Panc1 (cell line): Measurements from ENCODE around the gene CREG1. TPM values are rescaled to one million over a fixed set of nuclear protein-coding genes. Genes with fewer than 3 reads are reported as not detected.

Experiments
- ATAC-seq: fragments of 200-7000 bp; cut with Tn5 transposase; 2 replicates; pipeline ENCODE4 v1.9.1; 2020; ENCODE audit warnings: mild to moderate bottlenecking, moderate library complexity
- BruUV-seq: library from RNA; stranded (reverse); fragments of 400-500 nt; replicated peaks from 2 replicates; lab custom pipeline; 2021; lab: Mats Ljungman, UMichigan
- CTCF ChIA-PET: fragments of 300-600 bp; sonication (Branson Sonifier 250); formaldehyde crosslinking; loops from one replicate; lab custom pipeline; 2022; ENCODE audit warnings: antibody characterized with exemption; lab: Charles Lee
- POLR2A ChIA-PET: fragments of 300-600 bp; sonication (Branson Sonifier 250); formaldehyde crosslinking; loops from one replicate; lab custom pipeline; 2022; ENCODE audit warnings: antibody characterized with exemption; lab: Charles Lee
- DNase-seq: peaks from one replicate; pipeline ENCODE4 v3.0.0-alpha.2; 2010; ENCODE audit warnings: low read depth, low spot score
- H3K27ac ChIP-seq: 2 replicates; pipeline ENCODE4 v1.5.1; 2011; ENCODE audit warnings: mild to moderate bottlenecking, low read length, inconsistent platforms
- H3K27me3 ChIP-seq: fragments of 200-500 bp; sonication (Bioruptor generic); 2 replicates; pipeline ENCODE4 v1.6.0; 2014; ENCODE audit warnings: low read length, inconsistent platforms; ENCODE audit not compliant: control insufficient read depth, insufficient read depth
- H3K36me3 ChIP-seq: fragments of 200-500 bp; sonication (Bioruptor generic); 2 replicates; pipeline ENCODE4 v1.5.1; 2014; ENCODE audit warnings: inconsistent platforms, mild to moderate bottlenecking, low read length, moderate library complexity; ENCODE audit not compliant: control insufficient read depth, insufficient read depth
- H3K4me1 ChIP-seq: 2 replicates; pipeline ENCODE4 v1.5.1; 2011; ENCODE audit warnings: inconsistent platforms, mild to moderate bottlenecking, low read length, moderate library complexity; ENCODE audit not compliant: control insufficient read depth, insufficient read depth
- H3K4me3 ChIP-seq, 2 experiments: 2 replicates each; pipeline ENCODE4 v1.5.1; 2011 to 2012; ENCODE audit warnings: low read depth in 2 of 2, low read length in 2 of 2, mild to moderate bottlenecking in 2 of 2, inconsistent platforms in 1 of 2, moderate library complexity in 1 of 2
- H3K9me3 ChIP-seq: fragments of 200-500 bp; sonication (Bioruptor generic); 2 replicates; pipeline ENCODE4 v1.5.1; 2014; ENCODE audit warnings: low read depth, mild to moderate bottlenecking, inconsistent platforms, low read length, moderate library complexity; ENCODE audit not compliant: control insufficient read depth, insufficient read depth
- POLR2AphosphoS5 ChIP-seq: IDR thresholded peaks from 2 replicates; pipeline ENCODE4 v1.6.1; 2012; ENCODE audit warnings: mild to moderate bottlenecking, low read depth, low read length, moderate library complexity
- SIN3A ChIP-seq: IDR thresholded peaks from 2 replicates; pipeline ENCODE4 v1.6.1; 2012; ENCODE audit warnings: low read depth, mild to moderate bottlenecking, low read length, moderate library complexity, borderline replicate concordance; ENCODE audit not compliant: insufficient read depth
- TCF7L2 ChIP-seq: IDR thresholded peaks from 2 replicates; pipeline ENCODE4 v1.6.1; 2011; ENCODE audit warnings: mild to moderate bottlenecking, low read depth, low read length, inconsistent platforms
- in situ Hi-C: cut with HindIII; loops from 2 replicates; pipeline ENCODE4 v1.10.0; 2016; ENCODE audit warnings: low sequenced_read_pairs, low pct_unique_long_range_greater_than_20kb
- intact Hi-C: fragments of 100-400 bp; cut with micrococcal nuclease; formaldehyde crosslinking; loops from one replicate; pipeline ENCODE4 v1.10.0; 2022; ENCODE audit not compliant: unreplicated experiment
- total RNA-seq: library from RNA; stranded (reverse); gene quantifications from one replicate; pipeline ENCODE4 v1.2.1, GENCODE V29; 2021; ENCODE audit not compliant: unreplicated experiment
- TF ChIP-seq, protein P1 (sequence below): fragments of 450-650 bp; IDR thresholded peaks from 2 replicates; pipeline ENCODE4 v1.5.1; 2017; ENCODE audit warnings: mild to moderate bottlenecking
- TF ChIP-seq, protein P2 (sequence below), 2 experiments: IDR thresholded peaks; 2 replicates each; pipeline ENCODE4 v1.6.1; 2011 to 2012; ENCODE audit warnings: low read depth in 2 of 2, control low read depth in 1 of 2, low read length in 1 of 2, mild to moderate bottlenecking in 1 of 2, moderate library complexity in 1 of 2; ENCODE audit not compliant: insufficient read depth in 1 of 2

CREG1 gene
- total RNA-seq, 1 experiment from 2014 or later = 25.9 TPM

DNA sequence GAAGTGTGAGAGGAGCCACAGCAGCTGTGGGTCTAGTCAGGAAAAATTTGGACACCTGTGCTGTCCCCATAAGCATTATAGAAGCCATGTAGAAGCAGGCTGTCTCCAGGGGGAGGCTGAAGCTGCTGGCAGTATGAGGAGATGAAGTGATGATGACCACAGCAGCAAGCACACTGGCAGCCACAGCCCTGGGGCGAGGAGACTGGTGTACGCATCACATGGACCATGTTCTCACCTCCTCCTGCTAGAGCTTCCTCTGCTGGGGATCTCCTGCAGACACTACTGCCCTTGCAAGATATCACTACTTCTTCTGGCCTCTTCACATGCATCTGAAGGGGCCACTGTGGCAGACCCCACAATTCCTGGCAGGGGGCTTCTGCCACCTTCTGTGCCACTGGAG is 33.8 kb upstream of the CREG1 start:
- no TSS peak for BruUV-seq
- Histone ChIP-seq H3K27me3 (no peaks in the 10 kb centered on the region), H3K36me3 (no peaks in the 10 kb centered on the region), H3K4me3 (no peak overlapping the region), H3K27ac (no peak overlapping the region), H3K9me3 (no peaks in the 10 kb centered on the region), H3K4me1 (no peaks in the 10 kb centered on the region)
- ATAC-seq = no peak
- in situ Hi-C loops = no loop called here
- ChIA-PET CTCF (no interaction called here), POLR2A (no interaction called here)
- DNase-seq = no peak
- TF ChIP-seq, protein P1, sequence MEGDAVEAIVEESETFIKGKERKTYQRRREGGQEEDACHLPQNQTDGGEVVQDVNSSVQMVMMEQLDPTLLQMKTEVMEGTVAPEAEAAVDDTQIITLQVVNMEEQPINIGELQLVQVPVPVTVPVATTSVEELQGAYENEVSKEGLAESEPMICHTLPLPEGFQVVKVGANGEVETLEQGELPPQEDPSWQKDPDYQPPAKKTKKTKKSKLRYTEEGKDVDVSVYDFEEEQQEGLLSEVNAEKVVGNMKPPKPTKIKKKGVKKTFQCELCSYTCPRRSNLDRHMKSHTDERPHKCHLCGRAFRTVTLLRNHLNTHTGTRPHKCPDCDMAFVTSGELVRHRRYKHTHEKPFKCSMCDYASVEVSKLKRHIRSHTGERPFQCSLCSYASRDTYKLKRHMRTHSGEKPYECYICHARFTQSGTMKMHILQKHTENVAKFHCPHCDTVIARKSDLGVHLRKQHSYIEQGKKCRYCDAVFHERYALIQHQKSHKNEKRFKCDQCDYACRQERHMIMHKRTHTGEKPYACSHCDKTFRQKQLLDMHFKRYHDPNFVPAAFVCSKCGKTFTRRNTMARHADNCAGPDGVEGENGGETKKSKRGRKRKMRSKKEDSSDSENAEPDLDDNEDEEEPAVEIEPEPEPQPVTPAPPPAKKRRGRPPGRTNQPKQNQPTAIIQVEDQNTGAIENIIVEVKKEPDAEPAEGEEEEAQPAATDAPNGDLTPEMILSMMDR = no peak
- TF ChIP-seq TCF7L2 (no peak), POLR2AphosphoS5 (no peak), SIN3A (no peak)
- TF ChIP-seq, protein P2, sequence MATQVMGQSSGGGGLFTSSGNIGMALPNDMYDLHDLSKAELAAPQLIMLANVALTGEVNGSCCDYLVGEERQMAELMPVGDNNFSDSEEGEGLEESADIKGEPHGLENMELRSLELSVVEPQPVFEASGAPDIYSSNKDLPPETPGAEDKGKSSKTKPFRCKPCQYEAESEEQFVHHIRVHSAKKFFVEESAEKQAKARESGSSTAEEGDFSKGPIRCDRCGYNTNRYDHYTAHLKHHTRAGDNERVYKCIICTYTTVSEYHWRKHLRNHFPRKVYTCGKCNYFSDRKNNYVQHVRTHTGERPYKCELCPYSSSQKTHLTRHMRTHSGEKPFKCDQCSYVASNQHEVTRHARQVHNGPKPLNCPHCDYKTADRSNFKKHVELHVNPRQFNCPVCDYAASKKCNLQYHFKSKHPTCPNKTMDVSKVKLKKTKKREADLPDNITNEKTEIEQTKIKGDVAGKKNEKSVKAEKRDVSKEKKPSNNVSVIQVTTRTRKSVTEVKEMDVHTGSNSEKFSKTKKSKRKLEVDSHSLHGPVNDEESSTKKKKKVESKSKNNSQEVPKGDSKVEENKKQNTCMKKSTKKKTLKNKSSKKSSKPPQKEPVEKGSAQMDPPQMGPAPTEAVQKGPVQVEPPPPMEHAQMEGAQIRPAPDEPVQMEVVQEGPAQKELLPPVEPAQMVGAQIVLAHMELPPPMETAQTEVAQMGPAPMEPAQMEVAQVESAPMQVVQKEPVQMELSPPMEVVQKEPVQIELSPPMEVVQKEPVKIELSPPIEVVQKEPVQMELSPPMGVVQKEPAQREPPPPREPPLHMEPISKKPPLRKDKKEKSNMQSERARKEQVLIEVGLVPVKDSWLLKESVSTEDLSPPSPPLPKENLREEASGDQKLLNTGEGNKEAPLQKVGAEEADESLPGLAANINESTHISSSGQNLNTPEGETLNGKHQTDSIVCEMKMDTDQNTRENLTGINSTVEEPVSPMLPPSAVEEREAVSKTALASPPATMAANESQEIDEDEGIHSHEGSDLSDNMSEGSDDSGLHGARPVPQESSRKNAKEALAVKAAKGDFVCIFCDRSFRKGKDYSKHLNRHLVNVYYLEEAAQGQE (IDR thresholded peaks at IDR 0.05; ENCODE audit: insufficient read depth in 1 of 2, low read depth in 2 of 2, low read length in 1 of 2) = no peak
- intact Hi-C loops = no loop called here

DNA sequence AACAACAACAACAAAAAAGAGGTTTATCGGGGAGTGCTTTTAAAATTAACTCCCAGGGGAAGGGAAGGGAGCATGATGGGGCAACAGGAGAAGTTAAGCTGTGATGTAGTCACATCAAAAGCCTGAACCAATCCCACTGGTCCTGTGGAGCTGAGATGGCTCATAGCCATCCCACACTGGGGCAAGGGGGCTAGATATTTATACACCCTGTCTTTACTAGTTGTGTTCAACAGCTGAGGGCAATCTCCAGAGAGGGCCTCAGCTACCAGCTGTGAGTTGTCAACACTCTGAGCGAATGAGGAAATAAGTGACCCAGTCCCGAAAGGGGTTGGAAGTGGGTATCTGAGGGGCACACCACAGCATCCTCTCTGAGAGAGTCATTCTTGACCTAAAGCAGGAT is 31.0 kb upstream of the CREG1 start:
- ChIA-PET POLR2A (no interaction called here), CTCF (no interaction called here)
- Histone ChIP-seq H3K9me3 (no peaks in the 10 kb centered on the region), H3K4me3 (no peak overlapping the region), H3K4me1 (no peaks in the 10 kb centered on the region), H3K27me3 (no peaks in the 10 kb centered on the region), H3K27ac (no peak overlapping the region), H3K36me3 (no peaks in the 10 kb centered on the region)
- ATAC-seq (no peak), DNase-seq (no peak)
- intact Hi-C loops = no loop called here
- in situ Hi-C loops = no loop called here
- no TSS peak for BruUV-seq
- no peak for TF ChIP-seq SIN3A

DNA sequence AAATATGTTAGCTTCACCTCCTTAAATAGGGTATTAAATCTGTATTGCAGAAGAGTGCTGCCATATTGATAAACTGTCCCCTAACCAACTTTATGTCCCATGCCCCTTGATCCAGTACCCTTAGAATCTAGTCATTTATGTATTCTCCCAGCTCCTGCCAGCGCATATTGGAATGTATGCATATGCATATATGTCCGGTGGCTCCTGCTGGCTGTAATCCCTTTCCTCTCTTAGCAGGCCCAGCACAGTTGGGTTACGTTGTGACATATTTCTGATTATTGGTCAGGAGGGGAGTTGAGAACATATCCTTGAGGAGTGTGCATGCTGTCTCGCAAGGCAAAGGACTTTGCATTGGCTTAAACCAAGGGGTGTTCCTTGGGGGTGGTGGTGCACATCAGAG is 29.2 kb upstream of the CREG1 start:
- no peaks in the 10 kb centered on the region for H3K36me3 ChIP-seq
- DNase-seq (no peak), ATAC-seq (no peak)
- intact Hi-C loops (no loop called here), in situ Hi-C loops (no loop called here)
- no peaks in the 10 kb centered on the region for H3K9me3 ChIP-seq
- no peaks in the 10 kb centered on the region for H3K4me1 ChIP-seq
- H3K27ac ChIP-seq = no peak overlapping the region
- ChIA-PET CTCF (no interaction called here), POLR2A (no interaction called here)
- BruUV-seq = no TSS peak
- no peak overlapping the region for H3K4me3 ChIP-seq
- TF ChIP-seq SIN3A (no peak), TCF7L2 (no peak), POLR2AphosphoS5 (no peak)
- TF ChIP-seq, protein P2 (IDR thresholded peaks at IDR 0.05; ENCODE audit: insufficient read depth in 1 of 2, low read depth in 2 of 2, low read length in 1 of 2) = no peak
- TF ChIP-seq, protein P1 = no peak
- peaks cover 3% of the 10 kb centered on the region; the same call in 1 of the 2 replicates for H3K27me3 ChIP-seq
